IPS-15b (cell line): ENCODE data around the gene SHISA7.
"Not testable (repeated sequence)": the region's sequence is repeated elsewhere in the genome, so short reads cannot be mapped to it uniquely, and the experiment has no call there.

ENCODE experiments used
- H3K27me3 ChIP-seq: one replicate; pipeline ENCODE4 v1.6.1; 2013; ENCODE audit warnings: low read length; ENCODE audit not compliant: control insufficient read depth, insufficient read depth
- H3K36me3 ChIP-seq: one replicate; pipeline ENCODE4 v1.6.1; 2013; ENCODE audit warnings: low read length; ENCODE audit not compliant: control insufficient read depth, insufficient read depth
- H3K4me1 ChIP-seq: one replicate; pipeline ENCODE4 v1.6.1; 2013; ENCODE audit warnings: mild to moderate bottlenecking, low read length; ENCODE audit not compliant: control insufficient read depth, insufficient read depth
- H3K4me3 ChIP-seq: one replicate; pipeline ENCODE4 v1.5.1; 2013; ENCODE audit warnings: low read depth, low read length
- H3K9ac ChIP-seq: one replicate; pipeline ENCODE4 v1.6.1; 2013; ENCODE audit warnings: low read depth, mild to moderate bottlenecking, low read length
- H3K9me3 ChIP-seq: one replicate; pipeline ENCODE4 v1.6.1; 2013; ENCODE audit warnings: mild to moderate bottlenecking, low read length; ENCODE audit not compliant: control insufficient read depth, insufficient read depth

The SHISA7 gene

GRCh38 chr19:55457683-55458457 is 14.8 kb upstream of the SHISA7 start:
- H3K9ac ChIP-seq = no peak overlapping the region
- H3K27me3 ChIP-seq = no peaks in the 10 kb centered on the region
- no peak overlapping the region for H3K4me3 ChIP-seq
- H3K9me3 ChIP-seq = no peaks in the 10 kb centered on the region
- H3K36me3 ChIP-seq = peaks cover 16% of the 10 kb centered on the region
- peaks cover 6% of the 10 kb centered on the region for H3K4me1 ChIP-seq

- no peak overlapping the region for H3K9ac ChIP-seq
- no peaks in the 10 kb centered on the region for H3K9me3 ChIP-seq
- peaks cover 9% of the 10 kb centered on the region for H3K27me3 ChIP-seq
- H3K4me1 ChIP-seq = peaks cover 6% of the 10 kb centered on the region
- no peak overlapping the region for H3K4me3 ChIP-seq
- H3K36me3 ChIP-seq = peaks cover 16% of the 10 kb centered on the region
These were observed 13.2 kb upstream of the SHISA7 start for GRCh38 chr19:55456347-55456746.

DNA sequence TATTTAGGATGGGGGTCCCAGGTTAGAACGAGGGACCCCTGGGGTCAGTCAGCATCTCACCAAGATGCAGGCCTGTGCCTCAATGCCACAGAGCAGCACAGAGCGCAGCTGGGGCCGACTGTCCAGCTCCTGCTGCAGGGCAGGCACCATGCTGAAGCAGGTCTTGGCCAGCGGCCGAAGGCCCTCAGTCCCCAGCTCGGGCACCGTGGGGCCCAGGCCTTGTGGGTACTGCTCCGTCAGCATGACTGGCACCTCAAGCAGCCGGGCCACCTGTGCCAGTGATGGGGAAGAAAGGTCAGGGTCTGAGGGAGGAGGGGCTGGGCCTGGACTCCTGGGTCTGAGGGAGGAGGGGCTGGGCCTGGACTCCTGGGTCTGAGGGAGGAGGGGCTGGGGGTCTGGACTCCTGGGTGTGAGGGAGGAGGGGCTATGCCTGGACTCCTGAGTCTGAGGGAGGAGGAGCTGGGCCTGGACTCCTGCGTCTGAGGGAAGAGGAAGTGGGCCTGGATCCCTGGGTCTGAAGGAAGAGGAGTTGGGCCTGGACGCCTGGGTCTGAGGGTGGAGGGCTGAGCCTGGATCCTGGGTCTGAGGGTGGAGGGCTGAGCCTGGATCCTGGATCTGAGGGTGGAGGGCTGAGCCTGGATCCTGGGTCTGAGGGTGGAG is 12.6 kb upstream of the SHISA7 start:
- H3K9ac ChIP-seq = no peak overlapping the region
- H3K4me1 ChIP-seq = peaks cover 6% of the 10 kb centered on the region
- no peak overlapping the region for H3K4me3 ChIP-seq
- H3K9me3 ChIP-seq = no peaks in the 10 kb centered on the region
- peaks cover 12% of the 10 kb centered on the region for H3K27me3 ChIP-seq
- peaks cover 16% of the 10 kb centered on the region for H3K36me3 ChIP-seq

DNA sequence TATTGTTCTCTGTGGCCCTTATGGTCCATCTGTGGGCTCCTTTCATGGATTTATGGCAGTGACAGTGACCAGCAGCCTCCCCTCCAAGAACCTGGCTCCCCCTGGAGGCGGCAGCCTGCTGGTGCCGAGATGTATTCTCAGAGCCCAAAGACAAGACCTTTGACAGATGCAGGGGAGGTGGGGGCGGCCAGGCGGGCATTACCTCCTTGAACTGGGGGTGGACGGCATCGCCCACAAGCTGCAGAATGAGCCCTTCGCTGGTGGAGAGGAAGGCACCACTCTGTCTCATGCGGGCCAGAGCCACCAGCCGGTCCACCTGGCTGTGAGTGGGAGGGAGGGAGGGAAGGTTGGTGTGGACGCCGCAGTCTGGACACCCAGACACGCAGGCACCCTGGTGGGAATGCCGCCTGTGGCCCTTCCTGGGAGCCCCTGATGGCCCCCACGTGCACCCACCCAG is 11.7 kb upstream of the SHISA7 start:
- Histone ChIP-seq H3K4me3 (no peak overlapping the region), H3K27me3 (peaks cover 20% of the 10 kb centered on the region), H3K4me1 (peaks cover 2% of the 10 kb centered on the region), H3K9me3 (no peaks in the 10 kb centered on the region), H3K36me3 (peaks cover 16% of the 10 kb centered on the region), H3K9ac (no peak overlapping the region)

GRCh38 chr19:55453511-55454260 is 10.6 kb upstream of the SHISA7 start:
- H3K9me3 ChIP-seq = no peaks in the 10 kb centered on the region
- H3K4me1 ChIP-seq = no peaks in the 10 kb centered on the region
- H3K36me3 ChIP-seq = peaks cover 16% of the 10 kb centered on the region
- peaks cover 32% of the 10 kb centered on the region for H3K27me3 ChIP-seq
- H3K9ac ChIP-seq = no peak overlapping the region
- no peak overlapping the region for H3K4me3 ChIP-seq

- peaks cover 40% of the 10 kb centered on the region for H3K27me3 ChIP-seq
- peak overlapping the region; percentile 47 for H3K4me3 ChIP-seq
- peaks cover 16% of the 10 kb centered on the region for H3K36me3 ChIP-seq
- H3K9me3 ChIP-seq = no peaks in the 10 kb centered on the region
- no peak overlapping the region for H3K9ac ChIP-seq
- no peaks in the 10 kb centered on the region for H3K4me1 ChIP-seq
These were observed 9.7 kb upstream of the SHISA7 start for GRCh38 chr19:55452749-55453346.

DNA sequence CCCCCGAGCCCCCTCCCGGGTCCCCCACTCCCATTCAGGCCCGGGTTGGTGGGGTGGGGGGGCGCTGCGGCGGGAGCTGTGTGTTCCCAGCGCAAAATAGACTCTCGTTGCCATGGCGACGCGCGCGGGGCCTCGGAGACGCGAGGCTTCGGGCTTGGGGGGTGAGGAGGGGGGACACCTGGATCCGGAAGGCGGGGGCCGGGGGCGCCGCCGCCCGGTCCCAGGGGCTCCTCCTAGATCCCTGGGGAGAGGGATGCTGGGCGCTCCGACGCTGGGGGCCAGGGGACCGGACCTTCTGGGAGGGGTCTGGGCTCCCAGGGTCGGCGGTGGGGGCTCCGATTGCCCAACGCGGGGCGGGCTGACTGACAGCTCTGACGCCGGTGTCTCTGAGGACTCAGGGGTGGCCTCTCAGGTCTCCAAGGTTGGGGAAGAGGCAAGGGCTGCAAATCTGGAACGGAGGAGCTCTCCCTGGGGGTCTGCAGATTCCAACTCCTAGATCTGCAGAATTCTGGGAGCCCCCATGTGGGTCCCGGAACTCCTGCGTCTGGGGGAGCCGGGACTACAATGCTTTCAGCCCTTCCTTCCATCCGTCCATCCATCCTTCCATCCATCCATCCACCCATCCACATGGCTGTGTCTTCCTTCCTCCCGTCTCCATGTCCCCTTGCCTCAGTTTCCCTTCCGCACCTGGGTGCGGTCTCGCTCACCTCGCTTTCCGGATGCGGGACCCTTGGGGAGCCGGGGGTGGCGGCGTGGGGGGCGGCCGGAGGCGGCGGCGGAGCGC is 9.1 kb upstream of the SHISA7 start:
- Histone ChIP-seq H3K4me3 (peak overlapping the region; percentile 47), H3K36me3 (peaks cover 16% of the 10 kb centered on the region), H3K27me3 (peaks cover 47% of the 10 kb centered on the region), H3K9me3 (no peaks in the 10 kb centered on the region), H3K9ac (no peak overlapping the region), H3K4me1 (no peaks in the 10 kb centered on the region)

DNA sequence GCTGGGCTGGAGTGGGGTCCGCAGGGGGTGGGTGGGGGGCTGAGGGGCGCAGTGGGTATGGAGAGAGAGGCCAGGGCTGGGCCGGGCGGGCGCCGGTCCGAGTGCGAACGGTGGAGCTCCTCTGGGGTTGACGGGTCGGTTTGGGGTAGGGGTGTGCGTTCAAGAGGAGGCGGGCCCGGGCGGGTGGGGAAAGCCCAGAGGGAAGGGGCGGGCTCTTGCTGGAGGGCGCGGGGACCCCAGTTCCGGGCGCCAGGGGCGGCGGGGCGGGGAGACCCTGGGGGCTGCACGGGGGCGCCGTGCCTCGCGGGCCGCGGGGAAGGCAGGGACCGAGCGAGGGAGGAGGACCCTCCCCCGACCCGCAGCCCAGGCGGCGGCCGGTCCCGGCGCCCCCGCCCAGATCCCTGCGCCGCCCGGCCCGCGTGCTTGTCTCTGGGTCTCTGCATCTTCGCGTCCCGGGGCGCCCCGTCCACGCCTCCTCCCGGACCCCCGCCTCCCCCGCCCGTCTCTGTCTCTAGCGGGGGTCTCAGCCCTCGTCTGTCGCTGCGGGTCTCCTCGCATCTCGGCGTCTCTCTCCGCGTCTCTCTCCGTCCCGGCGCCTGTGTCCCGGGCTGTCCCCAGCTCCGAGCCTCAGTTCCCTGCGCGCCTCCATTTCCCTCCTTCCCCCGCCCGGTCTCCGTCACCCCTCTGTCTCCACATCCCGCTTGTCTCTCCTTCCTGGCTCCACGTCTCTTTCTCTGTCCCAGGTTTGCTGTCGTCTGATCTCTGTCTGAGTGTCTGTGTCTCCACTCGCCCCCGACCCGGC is 8.3 kb upstream of the SHISA7 start:
- H3K9me3 ChIP-seq = no peaks in the 10 kb centered on the region
- H3K4me3 ChIP-seq = peak overlapping the region; percentile 47
- peaks cover 11% of the 10 kb centered on the region for H3K36me3 ChIP-seq
- H3K9ac ChIP-seq = no peak overlapping the region
- peaks cover 55% of the 10 kb centered on the region for H3K27me3 ChIP-seq
- H3K4me1 ChIP-seq = no peaks in the 10 kb centered on the region

DNA sequence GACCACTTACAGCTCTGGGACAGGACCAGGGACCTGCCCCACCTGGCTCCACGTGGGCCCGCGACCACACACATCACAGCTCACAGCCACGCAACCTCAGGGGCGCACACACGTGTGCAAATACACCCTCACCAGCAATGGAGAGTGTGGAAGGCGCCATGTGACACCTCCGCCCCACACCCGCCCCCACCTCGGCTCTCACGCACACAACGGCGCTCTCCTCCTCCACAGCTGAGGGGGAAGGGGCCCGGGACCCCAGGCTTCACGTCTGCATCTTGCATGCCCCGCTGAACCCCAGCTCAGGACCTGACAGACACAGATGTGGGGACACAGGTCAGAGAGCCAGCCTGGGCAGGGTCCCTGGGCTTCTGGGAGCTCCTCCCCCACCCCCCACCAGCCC is 6.4 kb upstream of the SHISA7 start:
- Histone ChIP-seq H3K9ac (no peak overlapping the region), H3K36me3 (peaks cover 4% of the 10 kb centered on the region), H3K27me3 (peaks cover 71% of the 10 kb centered on the region), H3K4me3 (no peak overlapping the region), H3K4me1 (no peaks in the 10 kb centered on the region), H3K9me3 (no peaks in the 10 kb centered on the region)

DNA sequence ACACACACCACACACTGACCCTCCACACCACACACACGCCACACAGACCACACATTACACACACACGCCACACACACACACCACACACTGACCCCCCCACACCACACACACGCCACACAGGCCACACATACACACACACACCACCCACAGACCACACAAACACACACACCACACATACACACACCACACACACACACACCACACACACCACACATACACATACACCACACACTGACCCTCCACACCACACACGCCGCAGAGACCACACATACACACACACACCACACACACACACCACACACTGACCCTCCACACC is 5.0 kb upstream of the SHISA7 start:
- H3K4me1 ChIP-seq, H3K4me3 ChIP-seq, H3K9ac ChIP-seq, H3K36me3 ChIP-seq, H3K9me3 ChIP-seq: not testable (repeated sequence)
- H3K27me3 ChIP-seq = peaks cover 85% of the 10 kb centered on the region
